H1 (cell line): ENCODE data around the gene CYB5B. TPM values are rescaled to one million over a fixed set of nuclear protein-coding genes. Genes with fewer than 3 reads are reported as not detected.

Experiments
- CTCF ChIA-PET: fragments of 300-600 bp; sonication (Branson Sonifier 250); formaldehyde crosslinking; loops from one replicate; lab custom pipeline; 2021; ENCODE audit not compliant: partially characterized antibody; lab: Charles Lee
- POLR2A ChIA-PET: fragments of 300-600 bp; sonication (Branson Sonifier 250); formaldehyde crosslinking; loops from one replicate; lab custom pipeline; 2021; ENCODE audit warnings: inconsistent platforms; ENCODE audit not compliant: partially characterized antibody; lab: Charles Lee
- DNase-seq, 2 experiments: peaks; one replicate each; pipeline versions ENCODE4 v3.0.0 to v3.0.0-alpha.2; 2010 to 2022; ENCODE audit warnings: low spot score in 2 of 2, low read depth in 1 of 2, mixed read lengths in 1 of 2
- FAIRE-seq: peaks from 2 replicates; lab custom pipeline; 2011; peaks lifted over from hg19 to GRCh38; lab: Jason Lieb, UNC
- H2AFZ ChIP-seq: 2 replicates; pipeline ENCODE4 v1.8.1; 2012; ENCODE audit warnings: low read length, inconsistent platforms
- H2AK5ac ChIP-seq: 2 replicates; pipeline ENCODE4 v1.6.1; 2013; ENCODE audit warnings: low read depth, low read length
- H2BK120ac ChIP-seq: replicated peaks from 2 replicates; pipeline ENCODE3; 2013; ENCODE audit warnings: low read depth, low read length, inconsistent platforms
- H2BK12ac ChIP-seq: 2 replicates; pipeline ENCODE4 v1.6.1; 2013; ENCODE audit warnings: low read depth, low read length
- H2BK15ac ChIP-seq: 2 replicates; pipeline ENCODE4 v1.6.1; 2013; ENCODE audit warnings: low read length
- H2BK20ac ChIP-seq: 2 replicates; pipeline ENCODE4 v1.6.1; 2013; ENCODE audit warnings: low read length
- H2BK5ac ChIP-seq: 2 replicates; pipeline ENCODE4 v1.6.1; 2013; ENCODE audit warnings: low read depth, low read length
- H3K14ac ChIP-seq: 2 replicates; pipeline ENCODE4 v1.6.1; 2013; ENCODE audit warnings: inconsistent platforms; ENCODE audit not compliant: insufficient read length
- H3K18ac ChIP-seq: 2 replicates; pipeline ENCODE4 v1.6.1; 2013; ENCODE audit warnings: low read length; ENCODE audit errors: extremely low read depth
- H3K23ac ChIP-seq: 2 replicates; pipeline ENCODE4 v1.6.1; 2013; ENCODE audit warnings: inconsistent platforms; ENCODE audit not compliant: insufficient read length
- H3K23me2 ChIP-seq: 2 replicates; pipeline ENCODE4 v1.6.1; 2013; ENCODE audit warnings: low read depth, low read length
- H3K27ac ChIP-seq: 2 replicates; pipeline ENCODE4 v1.6.1; 2011; ENCODE audit warnings: low read depth, low read length, inconsistent platforms
- H3K27me3 ChIP-seq, 4 experiments: replicated peaks in 1 of 4; 1 replicate in 1 of 4; 2 replicates in 3 of 4; pipeline versions ENCODE4 v1.6.1 to v1.8.1; 2011 to 2013; ENCODE audit warnings: low read length in 3 of 4, mild to moderate bottlenecking in 3 of 4, inconsistent platforms in 2 of 4, mixed read lengths in 2 of 4, moderate library complexity in 1 of 4; ENCODE audit not compliant: control insufficient read depth in 3 of 4, insufficient read depth in 3 of 4; ENCODE audit errors: extremely low read depth in 1 of 4
- H3K36me3 ChIP-seq, 4 experiments: 2 replicates each; pipeline versions ENCODE4 v1.6.1 to v1.8.1; 2011 to 2013; ENCODE audit warnings: mild to moderate bottlenecking in 4 of 4, low read length in 3 of 4, moderate library complexity in 2 of 4, control low read depth in 1 of 4, inconsistent platforms in 1 of 4; ENCODE audit not compliant: insufficient read depth in 4 of 4, control insufficient read depth in 2 of 4
- H3K4ac ChIP-seq: replicated peaks from 2 replicates; pipeline ENCODE3; 2013; ENCODE audit warnings: low read length, low read depth, mixed read lengths, inconsistent platforms; ENCODE audit not compliant: insufficient read length
- H3K4me1 ChIP-seq, 4 experiments: replicated peaks in 1 of 4; 1 replicate in 1 of 4; 2 replicates in 3 of 4; pipeline versions ENCODE4 v1.6.1 to v1.8.1; 2011 to 2013; ENCODE audit warnings: low read length in 3 of 4, inconsistent platforms in 2 of 4, mixed read lengths in 1 of 4; ENCODE audit not compliant: insufficient read depth in 4 of 4, control insufficient read depth in 3 of 4
- H3K4me2 ChIP-seq, 2 experiments: 2 replicates each; pipeline versions ENCODE4 v1.6.1 to v1.8.1; 2011 to 2013; ENCODE audit warnings: low read depth in 2 of 2, low read length in 2 of 2, control low read depth in 1 of 2, inconsistent platforms in 1 of 2, mild to moderate bottlenecking in 1 of 2; ENCODE audit not compliant: insufficient read depth in 1 of 2
- H3K4me3 ChIP-seq, 4 experiments: fragments of 200-600, 300-600 bp in 1 of 4; sonication (generic), shearing (Covaris generic), sonication (Bioruptor Twin) in 1 of 4; 2 replicates each; pipeline versions ENCODE4 v1.5.1 to v1.8.1; 2011 to 2016; ENCODE audit warnings: low read length in 4 of 4, low read depth in 3 of 4, control low read depth in 2 of 4, inconsistent platforms in 2 of 4, mild to moderate bottlenecking in 2 of 4, mixed read lengths in 1 of 4, moderate library complexity in 1 of 4; ENCODE audit not compliant: insufficient read depth in 2 of 4; ENCODE audit errors: extremely low read depth in 1 of 4
- H3K56ac ChIP-seq: replicated peaks from 2 replicates; pipeline ENCODE3; 2013; ENCODE audit warnings: low read depth, mild to moderate bottlenecking, mixed read lengths, low read length, inconsistent platforms; ENCODE audit not compliant: insufficient read length
- H3K79me1 ChIP-seq: 2 replicates; pipeline ENCODE4 v1.6.1; 2013; ENCODE audit warnings: low read depth, low read length, control low read depth
- H3K79me2 ChIP-seq, 2 experiments: 2 replicates each; pipeline versions ENCODE4 v1.6.1 to v1.8.1; 2012 to 2013; ENCODE audit warnings: low read length in 2 of 2, mild to moderate bottlenecking in 2 of 2, inconsistent platforms in 1 of 2; ENCODE audit not compliant: insufficient read depth in 2 of 2, control insufficient read depth in 1 of 2
- H3K9ac ChIP-seq, 4 experiments: replicated peaks in 1 of 4; 1 replicate in 1 of 4; 2 replicates in 3 of 4; pipeline versions ENCODE4 v1.6.1 to v1.8.1; 2011 to 2013; ENCODE audit warnings: low read depth in 3 of 4, low read length in 3 of 4, control low read depth in 2 of 4, mild to moderate bottlenecking in 2 of 4, moderate library complexity in 2 of 4, inconsistent platforms in 1 of 4; ENCODE audit errors: extremely low read depth in 1 of 4
- H3K9me3 ChIP-seq, 2 experiments: 2 replicates each; pipeline versions ENCODE4 v1.6.1 to v1.8.1; 2012 to 2013; ENCODE audit warnings: mild to moderate bottlenecking in 2 of 2, moderate library complexity in 2 of 2, control low read depth in 1 of 2, inconsistent platforms in 1 of 2, low read depth in 1 of 2, low read length in 1 of 2, mixed read lengths in 1 of 2; ENCODE audit not compliant: insufficient read depth in 2 of 2
- H4K20me1 ChIP-seq, 2 experiments: replicated peaks in 1 of 2; 2 replicates each; pipeline versions ENCODE3 to v1.8.1; 2011 to 2013; ENCODE audit warnings: inconsistent platforms in 2 of 2, low read length in 2 of 2, mild to moderate bottlenecking in 1 of 2; ENCODE audit not compliant: insufficient read depth in 2 of 2, control insufficient read depth in 1 of 2
- H4K5ac ChIP-seq: 2 replicates; pipeline ENCODE4 v1.6.1; 2013; ENCODE audit warnings: low read length, low read depth, mixed read lengths, inconsistent platforms; ENCODE audit not compliant: insufficient read length
- H4K8ac ChIP-seq: 2 replicates; pipeline ENCODE4 v1.8.0; 2013; ENCODE audit warnings: mild to moderate bottlenecking, moderate library complexity, low read length, inconsistent platforms; ENCODE audit not compliant: insufficient read depth; ENCODE audit errors: extremely low read depth
- H4K91ac ChIP-seq: replicated peaks from 2 replicates; pipeline ENCODE3; 2013; ENCODE audit warnings: low read length, mixed read lengths, inconsistent platforms; ENCODE audit not compliant: insufficient read length
- BCL11A ChIP-seq, 2 experiments: IDR thresholded peaks; one replicate each; pipeline ENCODE4 v1.6.1; 2011; ENCODE audit warnings: low read depth in 2 of 2, low read length in 2 of 2, mild to moderate bottlenecking in 2 of 2
- CTBP2 ChIP-seq: IDR thresholded peaks from 2 replicates; pipeline ENCODE4 v1.7.0; 2011; ENCODE audit warnings: borderline replicate concordance, mild to moderate bottlenecking, moderate library complexity, mixed read lengths, low read length; ENCODE audit not compliant: insufficient read depth, insufficient read length
- CTCF ChIP-seq, 3 experiments: IDR thresholded peaks; 1 replicate in 2 of 3; 2 replicates in 1 of 3; pipeline versions ENCODE4 v1.5.1 to v1.6.1; 2011; ENCODE audit warnings: low read length in 3 of 3, mild to moderate bottlenecking in 3 of 3, inconsistent platforms in 2 of 3, low read depth in 1 of 3, moderate library complexity in 1 of 3; ENCODE audit not compliant: insufficient read depth in 1 of 3; ENCODE audit errors: control extremely low read depth in 1 of 3
- HDAC2 ChIP-seq, 2 experiments: fragments of 300-600 bp in 1 of 2; sonication (generic) in 1 of 2; IDR thresholded peaks; 2 replicates each; pipeline ENCODE4 v1.6.1; 2011 to 2012; ENCODE audit warnings: low read depth in 2 of 2, low read length in 2 of 2, mild to moderate bottlenecking in 2 of 2, moderate library complexity in 2 of 2, borderline replicate concordance in 1 of 2, inconsistent platforms in 1 of 2
- KDM1A ChIP-seq: fragments of 200-600, 300-600 bp; sonication (generic); IDR thresholded peaks from 2 replicates; pipeline ENCODE4 v1.7.1; 2016; ENCODE audit warnings: mild to moderate bottlenecking, low read length, borderline replicate concordance
- KDM4A ChIP-seq: IDR thresholded peaks from one replicate; pipeline ENCODE4 v1.7.1; 2012; ENCODE audit warnings: low read depth, mild to moderate bottlenecking, moderate library complexity, low read length, inconsistent platforms; ENCODE audit not compliant: severe bottlenecking
- RAD21 ChIP-seq, 2 experiments: IDR thresholded peaks in 1 of 2; conservative IDR thresholded peaks in 1 of 2; 2 replicates each; pipeline ENCODE4 v1.6.1; 2011; ENCODE audit warnings: low read depth in 2 of 2, low read length in 2 of 2, improper control_type of control experiment in 1 of 2, inconsistent platforms in 1 of 2, mild to moderate bottlenecking in 1 of 2, moderate library complexity in 1 of 2
- RNF2 ChIP-seq: fragments of 200-900, 300-1000 bp; sonication (generic); IDR thresholded peaks from 2 replicates; pipeline ENCODE4 v1.7.1; 2016; ENCODE audit warnings: borderline replicate concordance, low read depth, mild to moderate bottlenecking, antibody characterized with exemption, low read length; ENCODE audit not compliant: poor library complexity, severe bottlenecking; ENCODE audit errors: missing control alignments
- SP1 ChIP-seq: IDR thresholded peaks from 2 replicates; pipeline ENCODE4 v1.6.1; 2011; ENCODE audit warnings: low read depth, low read length
- WGBS, 2 experiments: shearing (Covaris generic) in 1 of 2; methylation state at CpG; one replicate each; pipeline versions ENCODE4 v1.1.6 to v1.1.7; 2013 to 2015; ENCODE audit warnings: low lambda C conversion rate in 2 of 2, mixed read lengths in 2 of 2, inconsistent platforms in 1 of 2, low coverage in 1 of 2, missing lambda C conversion rate in 1 of 2; ENCODE audit not compliant: insufficient replicate concordance in 2 of 2, insufficient coverage in 1 of 2, insufficient read length in 1 of 2; ENCODE audit errors: extremely low coverage in 1 of 2, missing lambda C conversion rate in 1 of 2; 5-methylcytosine and 5-hydroxymethylcytosine counted together
- polyA plus RNA-seq, 7 experiments: library from polyadenylated mRNA; depleted of rRNA in 3 of 7; stranded (reverse) in 5 of 7; unstranded in 2 of 7; fragments of >200 nt in 5 of 7; fragments of 200-250 nt in 2 of 7; gene quantifications; 1 replicate in 5 of 7; 2 replicates in 1 of 7; 4 replicates in 1 of 7; pipeline versions ENCODE4 v1.2.1 to v1.2.3, GENCODE V29; 2011 to 2013; ENCODE audit warnings: missing spikeins in 2 of 7, mixed read lengths in 2 of 7
- total RNA-seq: library from RNA; stranded (reverse); fragmentation: NEBNext Ultra II Directional; extraction: Animal tissue kit (Norgen Biotek cat#: 25700); gene quantifications from 2 replicates; pipeline ENCODE4 v1.2.1, GENCODE V29; 2021

The CYB5B gene
- total and polyA plus RNA-seq, 2 of the 8 experiments (the other 6 are each of a cell fraction or from before 2014, with no cell fraction given): 108 to 127 TPM

GRCh38 chr16:69494991-69495392, 70.6 kb downstream of the CYB5B start:
- H4K5ac ChIP-seq: no peak overlapping the region
- H3K23me2 ChIP-seq: no peaks in the 10 kb centered on the region
- H3K27me3 ChIP-seq: no peaks in the 10 kb centered on the region
- WGBS, 2 experiments: 68% methylated on average over 4 of the region's 4 CpGs; no CpG with 5 or more reads in 1 of the 2 experiments
- H3K79me2 ChIP-seq: no peaks in the 10 kb centered on the region
- H2BK12ac ChIP-seq: no peak overlapping the region
- H3K79me1 ChIP-seq: no peaks in the 10 kb centered on the region
- no peaks in the 10 kb centered on the region; a peak in 1 of 7 replicates for H3K4me1 ChIP-seq
- H2BK5ac ChIP-seq: no peak overlapping the region
- POLR2A ChIA-PET: interaction anchor here (1.1 kb wide), 1 partner anchor 9 kb away, joined by 3 read pairs; no protein-coding TSS in a partner anchor
- H2AFZ ChIP-seq: no peak overlapping the region
- H4K20me1 ChIP-seq: no peaks in the 10 kb centered on the region
- no peak overlapping the region for H3K18ac ChIP-seq
- DNase-seq (peak; percentile 29 to 83), FAIRE-seq (peak; percentile 84)
- no peak overlapping the region for H2BK20ac ChIP-seq
- no peaks in the 10 kb centered on the region for H3K36me3 ChIP-seq
- no peak overlapping the region for H3K27ac ChIP-seq
- H2BK15ac ChIP-seq: no peak overlapping the region
- no peak overlapping the region for H3K9ac ChIP-seq
- H3K4me3 ChIP-seq: no peak overlapping the region
- H2BK120ac ChIP-seq: no peak overlapping the region
- H3K9me3 ChIP-seq: no peaks in the 10 kb centered on the region
- no peak overlapping the region for H3K4ac ChIP-seq
- no peak overlapping the region for H4K91ac ChIP-seq
- CTCF ChIA-PET: interaction anchor here (0.8 to 3.1 kb wide), 23 partner anchors 8 to 169 kb away, joined by 3 to 10 read pairs (median 4); no protein-coding TSS in a partner anchor
- H3K14ac ChIP-seq: no peak overlapping the region
- H3K4me2 ChIP-seq: no peak overlapping the region
- no peak overlapping the region for H3K23ac ChIP-seq
- no peak overlapping the region for H2AK5ac ChIP-seq
- H3K56ac ChIP-seq: no peak overlapping the region
- H4K8ac ChIP-seq: no peak overlapping the region
- no peak for TF ChIP-seq KDM4A
- no peak for TF ChIP-seq SP1
- TF ChIP-seq CTCF (IDR thresholded peaks at IDR 0.05; ENCODE audit: control extremely low read depth in 1 of 3, insufficient read depth in 1 of 3, low read depth in 1 of 3, low read length in 3 of 3): peak; percentile 75 to 84 (median 83)
- peak; percentile 83; the same call in 1 of the 2 replicates for TF ChIP-seq KDM1A
- peak in 1 of 2 experiments; percentile 49; a peak in 1 of 4 replicates for TF ChIP-seq HDAC2 (IDR thresholded peaks at IDR 0.05; ENCODE audit: borderline replicate concordance in 1 of 2, low read depth in 2 of 2, low read length in 2 of 2)
- TF ChIP-seq RAD21 (IDR thresholded peaks at IDR 0.05 in 1 of 2, conservative IDR thresholded peaks at IDR 0.05 in 1 of 2; ENCODE audit: low read depth in 2 of 2, low read length in 2 of 2): peak; percentile 70 to 82
- TF ChIP-seq CTBP2: no peak
- TF ChIP-seq RNF2: no peak
- TF ChIP-seq BCL11A (IDR thresholded peaks at IDR 0.05; ENCODE audit: low read depth in 2 of 2, low read length in 2 of 2): no peak
